Progenitor cell of endocrine pancreas (in vitro differentiated cells): ENCODE results near the gene IDUA. TPM values are rescaled to one million over a fixed set of nuclear protein-coding genes. Genes with fewer than 3 reads are reported as not detected.

Experiments
- DNase-seq: peaks from one replicate; pipeline ENCODE4 v3.0.0; 2021; ENCODE audit warnings: low spot score; ENCODE audit not compliant: unreplicated experiment
- H3K27ac Mint-ChIP-seq: 2 replicates; pipeline ENCODE4 v1.8.0; 2021; ENCODE audit warnings: mild to moderate bottlenecking, moderate library complexity, mixed read lengths
- H3K27me3 Mint-ChIP-seq: 2 replicates; pipeline ENCODE4 v1.8.0; 2021; ENCODE audit warnings: mixed read lengths
- H3K36me3 Mint-ChIP-seq: 2 replicates; pipeline ENCODE4 v1.8.0; 2022; ENCODE audit warnings: mixed read lengths; ENCODE audit not compliant: insufficient read depth
- H3K4me1 Mint-ChIP-seq: 2 replicates; pipeline ENCODE4 v1.8.0; 2021; ENCODE audit warnings: low read depth, mixed read lengths
- H3K4me3 Mint-ChIP-seq: 2 replicates; pipeline ENCODE4 v1.8.0; 2021; ENCODE audit warnings: low read depth, mild to moderate bottlenecking, moderate library complexity, mixed read lengths
- H3K9me3 Mint-ChIP-seq: 2 replicates; pipeline ENCODE4 v1.8.0; 2021; ENCODE audit warnings: low read depth, mixed read lengths
- total RNA-seq: library from RNA; stranded (reverse); gene quantifications from 2 replicates; pipeline ENCODE4 v1.2.1, GENCODE V29; 2021
- TF ChIP-seq, protein P1 (sequence below): fragments of 200-600 bp; sonication (generic); IDR thresholded peaks from one replicate; pipeline ENCODE4 v1.5.0; 2021; ENCODE audit warnings: antibody characterized with exemption, mild to moderate bottlenecking; ENCODE audit not compliant: unreplicated experiment

IDUA gene
- total RNA-seq, 1 donor from 2014 or later = 87.0 TPM

DNA sequence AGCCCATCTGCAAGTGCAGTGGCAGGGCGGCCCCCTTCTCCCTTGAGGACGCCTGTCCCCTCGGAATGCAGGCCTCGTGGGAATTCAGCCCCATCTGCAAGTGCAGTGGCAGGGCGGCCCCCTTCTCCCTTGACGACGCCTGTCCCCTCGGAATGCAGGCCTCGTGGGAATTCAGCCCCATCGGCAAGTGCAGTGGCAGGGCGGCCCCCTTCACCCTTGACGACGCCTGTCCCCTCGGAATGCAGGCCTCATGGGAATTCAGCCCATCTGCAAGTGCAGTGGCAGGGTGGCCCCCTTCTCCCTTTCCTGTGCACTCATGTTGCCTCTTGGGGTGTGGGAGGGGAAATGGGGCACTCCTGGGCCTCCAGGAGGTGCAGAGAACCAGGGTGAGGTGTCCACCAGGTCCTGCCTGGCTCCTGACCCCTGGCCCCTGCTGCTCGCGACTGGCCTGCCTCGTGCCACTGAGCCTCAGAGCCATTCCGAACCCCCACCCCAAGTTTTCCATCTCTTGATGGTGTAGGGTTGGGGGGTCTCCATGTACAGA is 13.1 kb downstream of the IDUA start:
- no peak for DNase-seq
- Mint-ChIP-seq H3K9me3 (no peaks in the 10 kb centered on the region), H3K4me3 (no peak overlapping the region), H3K36me3 (peaks cover 2% of the 10 kb centered on the region), H3K4me1 (peaks cover 1% of the 10 kb centered on the region), H3K27ac (no peak overlapping the region), H3K27me3 (peaks cover 45% of the 10 kb centered on the region)
- TF ChIP-seq, protein P1, sequence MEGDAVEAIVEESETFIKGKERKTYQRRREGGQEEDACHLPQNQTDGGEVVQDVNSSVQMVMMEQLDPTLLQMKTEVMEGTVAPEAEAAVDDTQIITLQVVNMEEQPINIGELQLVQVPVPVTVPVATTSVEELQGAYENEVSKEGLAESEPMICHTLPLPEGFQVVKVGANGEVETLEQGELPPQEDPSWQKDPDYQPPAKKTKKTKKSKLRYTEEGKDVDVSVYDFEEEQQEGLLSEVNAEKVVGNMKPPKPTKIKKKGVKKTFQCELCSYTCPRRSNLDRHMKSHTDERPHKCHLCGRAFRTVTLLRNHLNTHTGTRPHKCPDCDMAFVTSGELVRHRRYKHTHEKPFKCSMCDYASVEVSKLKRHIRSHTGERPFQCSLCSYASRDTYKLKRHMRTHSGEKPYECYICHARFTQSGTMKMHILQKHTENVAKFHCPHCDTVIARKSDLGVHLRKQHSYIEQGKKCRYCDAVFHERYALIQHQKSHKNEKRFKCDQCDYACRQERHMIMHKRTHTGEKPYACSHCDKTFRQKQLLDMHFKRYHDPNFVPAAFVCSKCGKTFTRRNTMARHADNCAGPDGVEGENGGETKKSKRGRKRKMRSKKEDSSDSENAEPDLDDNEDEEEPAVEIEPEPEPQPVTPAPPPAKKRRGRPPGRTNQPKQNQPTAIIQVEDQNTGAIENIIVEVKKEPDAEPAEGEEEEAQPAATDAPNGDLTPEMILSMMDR = no peak

DNA sequence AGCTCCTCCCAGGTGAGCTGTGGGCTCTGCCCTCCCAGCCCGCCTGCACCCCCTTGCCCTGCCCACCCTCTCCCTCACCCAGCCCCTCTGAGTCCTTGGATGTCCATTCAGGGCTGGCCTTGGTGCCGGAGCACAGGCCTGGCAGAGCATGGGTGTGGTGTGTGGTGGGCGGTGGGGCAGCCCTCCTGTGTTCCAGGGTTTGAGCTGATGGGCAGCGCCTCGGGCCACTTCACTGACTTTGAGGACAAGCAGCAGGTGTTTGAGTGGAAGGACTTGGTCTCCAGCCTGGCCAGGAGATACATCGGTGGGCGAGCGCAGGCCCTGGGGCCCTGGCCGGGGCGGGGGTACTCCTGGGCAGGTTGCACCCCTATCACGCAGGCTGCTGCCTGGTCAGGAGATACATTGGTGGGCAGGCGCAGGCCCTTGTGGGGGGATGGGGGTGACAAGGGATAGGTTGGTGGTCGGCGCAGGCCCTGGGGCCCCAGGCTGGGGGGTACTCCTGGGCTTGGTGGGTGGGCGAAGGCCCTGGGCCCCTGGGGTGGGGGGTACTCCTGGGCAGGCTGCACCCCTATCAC is 13.9 kb downstream of the IDUA start:
- no peak overlapping the region for H3K4me3 Mint-ChIP-seq
- no peak overlapping the region for H3K27ac Mint-ChIP-seq
- no peaks in the 10 kb centered on the region for H3K9me3 Mint-ChIP-seq
- H3K4me1 Mint-ChIP-seq = peaks cover 1% of the 10 kb centered on the region
- H3K27me3 Mint-ChIP-seq = peaks cover 48% of the 10 kb centered on the region
- peaks cover 2% of the 10 kb centered on the region for H3K36me3 Mint-ChIP-seq
- TF ChIP-seq, protein P1 = no peak
- no peak for DNase-seq

DNA sequence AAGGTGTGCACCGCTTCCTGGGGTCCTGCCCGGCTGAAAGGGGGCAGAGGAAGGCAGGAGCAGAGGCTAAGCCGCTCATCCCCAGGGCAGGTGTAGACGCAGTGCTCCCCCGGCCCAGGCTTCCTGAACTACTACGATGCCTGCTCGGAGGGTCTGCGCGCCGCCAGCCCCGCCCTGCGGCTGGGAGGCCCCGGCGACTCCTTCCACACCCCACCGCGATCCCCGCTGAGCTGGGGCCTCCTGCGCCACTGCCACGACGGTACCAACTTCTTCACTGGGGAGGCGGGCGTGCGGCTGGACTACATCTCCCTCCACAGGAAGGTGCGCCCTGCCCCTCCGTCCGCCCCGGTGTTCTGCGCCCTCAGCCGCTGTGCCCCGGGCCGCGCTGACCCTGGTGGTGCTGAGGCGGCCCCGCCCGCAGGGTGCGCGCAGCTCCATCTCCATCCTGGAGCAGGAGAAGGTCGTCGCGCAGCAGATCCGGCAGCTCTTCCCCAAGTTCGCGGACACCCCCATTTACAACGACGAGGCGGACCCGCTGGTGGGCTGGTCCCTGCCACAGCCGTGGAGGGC is 14.8 kb downstream of the IDUA start:
- peaks cover 1% of the 10 kb centered on the region for H3K4me1 Mint-ChIP-seq
- peaks cover 54% of the 10 kb centered on the region for H3K27me3 Mint-ChIP-seq
- no peak for DNase-seq
- no peak overlapping the region for H3K4me3 Mint-ChIP-seq
- TF ChIP-seq, protein P1 = no peak
- H3K36me3 Mint-ChIP-seq = peaks cover 2% of the 10 kb centered on the region
- H3K9me3 Mint-ChIP-seq = no peaks in the 10 kb centered on the region
- no peak overlapping the region for H3K27ac Mint-ChIP-seq

DNA sequence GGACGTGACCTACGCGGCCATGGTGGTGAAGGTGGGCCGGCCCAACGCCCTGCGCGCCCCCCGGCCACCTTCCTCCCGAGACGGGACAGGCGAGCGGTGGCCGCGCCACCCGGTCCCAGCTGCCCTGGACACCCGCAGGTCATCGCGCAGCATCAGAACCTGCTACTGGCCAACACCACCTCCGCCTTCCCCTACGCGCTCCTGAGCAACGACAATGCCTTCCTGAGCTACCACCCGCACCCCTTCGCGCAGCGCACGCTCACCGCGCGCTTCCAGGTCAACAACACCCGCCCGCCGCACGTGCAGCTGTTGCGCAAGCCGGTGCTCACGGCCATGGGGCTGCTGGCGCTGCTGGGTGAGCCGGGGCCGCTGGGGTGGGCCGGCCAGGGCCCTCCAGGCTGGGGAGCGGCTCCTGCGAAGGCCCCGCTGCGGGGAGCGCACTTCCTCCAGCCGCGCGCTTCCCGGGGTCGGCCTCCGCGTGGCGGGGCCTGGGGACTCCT is 15.3 kb downstream of the IDUA start:
- peaks cover 55% of the 10 kb centered on the region for H3K27me3 Mint-ChIP-seq
- peaks cover 1% of the 10 kb centered on the region for H3K4me1 Mint-ChIP-seq

DNA sequence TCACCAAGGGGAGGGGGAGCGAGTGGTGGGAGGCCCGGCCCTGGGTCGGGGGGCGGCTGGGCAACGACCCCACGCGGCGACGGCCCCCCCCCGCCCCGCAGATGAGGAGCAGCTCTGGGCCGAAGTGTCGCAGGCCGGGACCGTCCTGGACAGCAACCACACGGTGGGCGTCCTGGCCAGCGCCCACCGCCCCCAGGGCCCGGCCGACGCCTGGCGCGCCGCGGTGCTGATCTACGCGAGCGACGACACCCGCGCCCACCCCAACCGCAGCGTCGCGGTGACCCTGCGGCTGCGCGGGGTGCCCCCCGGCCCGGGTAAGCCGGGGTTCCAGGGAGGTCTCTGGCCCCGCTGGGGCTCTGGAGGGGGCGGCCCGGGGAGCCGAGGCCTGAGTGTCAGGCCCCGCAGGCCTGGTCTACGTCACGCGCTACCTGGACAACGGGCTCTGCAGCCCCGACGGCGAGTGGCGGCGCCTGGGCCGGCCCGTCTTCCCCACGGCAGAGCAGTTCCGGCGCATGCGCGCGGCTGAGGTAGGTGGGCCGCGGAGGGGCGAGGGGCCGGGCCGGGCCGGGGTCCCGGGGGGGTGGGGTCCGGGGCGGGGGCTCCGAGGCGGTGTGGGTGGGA is 15.9 kb downstream of the IDUA start:
- no peak for DNase-seq
- TF ChIP-seq, protein P1 = no peak
- no peak overlapping the region for H3K4me3 Mint-ChIP-seq
- no peaks in the 10 kb centered on the region for H3K9me3 Mint-ChIP-seq
- H3K27ac Mint-ChIP-seq = no peak overlapping the region
- H3K36me3 Mint-ChIP-seq = peaks cover 2% of the 10 kb centered on the region
- peaks cover 60% of the 10 kb centered on the region for H3K27me3 Mint-ChIP-seq
- H3K4me1 Mint-ChIP-seq = peaks cover 1% of the 10 kb centered on the region

More for the DNA sequence above, 15.3 kb downstream of the IDUA start:
- H3K27ac Mint-ChIP-seq = no peak overlapping the region
- no peak for DNase-seq
- H3K36me3 Mint-ChIP-seq = peaks cover 2% of the 10 kb centered on the region
- H3K4me3 Mint-ChIP-seq = no peak overlapping the region
- TF ChIP-seq, protein P1 = no peak
- no peaks in the 10 kb centered on the region for H3K9me3 Mint-ChIP-seq
